IMR-90 (cell line): ENCODE results near the gene BTBD10. TPM values are rescaled to one million over a fixed set of nuclear protein-coding genes. Genes with fewer than 3 reads are reported as not detected.

Source experiments
- ATAC-seq: fragments of 200-7000 bp; cut with Tn5 transposase; 2 replicates; pipeline ENCODE4 v1.9.1; 2020; ENCODE audit warnings: low read depth, mild to moderate bottlenecking, moderate library complexity
- BruUV-seq: library from RNA; stranded (reverse); fragments of 400-500 nt; replicated peaks from 2 replicates; lab custom pipeline; 2021; lab: Mats Ljungman, UMichigan
- CTCF ChIA-PET: fragments of 300-600 bp; formaldehyde crosslinking; extraction: SDS; loops from one replicate; lab custom pipeline; 2021; ENCODE audit warnings: antibody characterized with exemption; lab: Yijun Ruan, JAX
- POLR2A ChIA-PET: fragments of 300-600 bp; sonication (Branson Sonifier 250); formaldehyde crosslinking; loops from one replicate; lab custom pipeline; 2022; ENCODE audit warnings: antibody characterized with exemption; ENCODE audit not compliant: unreplicated experiment; lab: Charles Lee
- DNase-seq: peaks from one replicate; pipeline ENCODE4 v3.0.0; 2013
- H2AFZ ChIP-seq: replicated peaks from 2 replicates; pipeline ENCODE3; 2013; ENCODE audit warnings: low read length, mild to moderate bottlenecking; ENCODE audit not compliant: poor library complexity
- H2AK5ac ChIP-seq: 2 replicates; pipeline ENCODE4 v1.6.1; 2013; ENCODE audit warnings: low read depth, low read length, inconsistent platforms
- H2AK9ac ChIP-seq: replicated peaks from 2 replicates; pipeline ENCODE3; 2013; ENCODE audit warnings: mild to moderate bottlenecking, low read depth, low read length, moderate library complexity; ENCODE audit not compliant: poor library complexity
- H2BK120ac ChIP-seq: 2 replicates; pipeline ENCODE4 v1.6.1; 2013; ENCODE audit warnings: low read depth, low read length, inconsistent platforms
- H2BK15ac ChIP-seq: 3 replicates; pipeline ENCODE4 v1.6.1; 2013; ENCODE audit warnings: low read depth, low read length, inconsistent platforms
- H2BK20ac ChIP-seq: 2 replicates; pipeline ENCODE4 v1.6.1; 2013; ENCODE audit warnings: low read depth, mild to moderate bottlenecking, inconsistent platforms, low read length, moderate library complexity
- H2BK5ac ChIP-seq: 2 replicates; pipeline ENCODE4 v1.6.1; 2013; ENCODE audit warnings: mild to moderate bottlenecking, low read depth, low read length, inconsistent platforms; ENCODE audit not compliant: poor library complexity, severe bottlenecking
- H3K14ac ChIP-seq: replicated peaks from 2 replicates; pipeline ENCODE4 v1.6.1; 2013; ENCODE audit warnings: low read depth, low read length, inconsistent platforms
- H3K18ac ChIP-seq: 2 replicates; pipeline ENCODE4 v1.6.1; 2013; ENCODE audit warnings: low read depth, low read length, control low read depth
- H3K23ac ChIP-seq: 2 replicates; pipeline ENCODE4 v1.6.1; 2013; ENCODE audit warnings: low read depth, low read length, inconsistent platforms
- H3K27ac ChIP-seq: 2 replicates; pipeline ENCODE4 v1.5.1; 2013; ENCODE audit warnings: mild to moderate bottlenecking, control low read depth, low read length; ENCODE audit not compliant: insufficient read depth
- H3K27me3 ChIP-seq: 2 replicates; pipeline ENCODE4 v1.6.1; 2013; ENCODE audit warnings: low read length; ENCODE audit not compliant: control insufficient read depth, insufficient read depth
- H3K36me3 ChIP-seq: 2 replicates; pipeline ENCODE4 v1.6.1; 2013; ENCODE audit warnings: low read length, mixed read lengths; ENCODE audit not compliant: control insufficient read depth, insufficient read depth
- H3K4ac ChIP-seq: 2 replicates; pipeline ENCODE4 v1.6.1; 2013; ENCODE audit warnings: low read depth, low read length, inconsistent platforms
- H3K4me1 ChIP-seq: 2 replicates; pipeline ENCODE4 v1.6.1; 2013; ENCODE audit warnings: low read length, mixed read lengths; ENCODE audit not compliant: control insufficient read depth, insufficient read depth
- H3K4me2 ChIP-seq: 2 replicates; pipeline ENCODE4 v1.6.1; 2013; ENCODE audit warnings: low read depth, mild to moderate bottlenecking, control low read depth, low read length, moderate library complexity
- H3K4me3 ChIP-seq: 2 replicates; pipeline ENCODE4 v1.5.1; 2013; ENCODE audit warnings: low read depth, mild to moderate bottlenecking, control low read depth, low read length, moderate library complexity; ENCODE audit not compliant: insufficient read depth
- H3K56ac ChIP-seq: 2 replicates; pipeline ENCODE4 v1.6.1; 2013; ENCODE audit warnings: low read length, inconsistent platforms; ENCODE audit not compliant: insufficient read depth; ENCODE audit errors: extremely low read depth
- H3K79me1 ChIP-seq, 2 experiments: 2 replicates each; pipeline ENCODE4 v1.6.1; 2013; ENCODE audit warnings: low read length in 2 of 2, inconsistent platforms in 1 of 2, low read depth in 1 of 2
- H3K9ac ChIP-seq: 2 replicates; pipeline ENCODE4 v1.6.1; 2013; ENCODE audit warnings: low read depth, low read length, control low read depth
- H3K9me1 ChIP-seq: 2 replicates; pipeline ENCODE4 v1.6.1; 2013; ENCODE audit warnings: low read length, inconsistent platforms; ENCODE audit not compliant: insufficient read depth
- H3K9me3 ChIP-seq: 2 replicates; pipeline ENCODE4 v1.6.1; 2013; ENCODE audit warnings: low read length; ENCODE audit not compliant: control insufficient read depth, insufficient read depth
- H4K20me1 ChIP-seq: 2 replicates; pipeline ENCODE4 v1.6.1; 2013; ENCODE audit warnings: low read length, inconsistent platforms; ENCODE audit not compliant: insufficient read depth
- H4K5ac ChIP-seq: 2 replicates; pipeline ENCODE4 v1.6.1; 2013; ENCODE audit warnings: mild to moderate bottlenecking, low read depth, low read length, control low read depth
- H4K8ac ChIP-seq, 2 experiments: 2 replicates each; pipeline ENCODE4 v1.6.1; 2013; ENCODE audit warnings: low read depth in 2 of 2, low read length in 2 of 2, control low read depth in 1 of 2, inconsistent platforms in 1 of 2
- H4K91ac ChIP-seq: 2 replicates; pipeline ENCODE4 v1.6.1; 2013; ENCODE audit warnings: low read depth, low read length, inconsistent platforms; ENCODE audit not compliant: insufficient read depth
- BHLHE40 ChIP-seq: fragments of 150-350 bp; IDR thresholded peaks from 2 replicates; pipeline ENCODE4 v1.6.1; 2016; ENCODE audit warnings: mild to moderate bottlenecking, low read depth, low read length
- CEBPB ChIP-seq: IDR thresholded peaks from 2 replicates; pipeline ENCODE4 v1.6.1; 2012; ENCODE audit warnings: low read depth, low read length, improper control_type of control experiment
- CHD1 ChIP-seq: IDR thresholded peaks from 2 replicates; pipeline ENCODE4 v1.6.1; 2012; ENCODE audit warnings: low read depth, low read length, improper control_type of control experiment
- FOS ChIP-seq: fragments of 150-350 bp; IDR thresholded peaks from 2 replicates; pipeline ENCODE4 v1.6.1; 2016; ENCODE audit warnings: low read depth, low read length
- MAFK ChIP-seq: IDR thresholded peaks from 2 replicates; pipeline ENCODE4 v1.6.1; 2012; ENCODE audit warnings: low read depth, low read length, improper control_type of control experiment
- MAZ ChIP-seq: IDR thresholded peaks from 2 replicates; pipeline ENCODE4 v1.6.1; 2012; ENCODE audit warnings: low read depth, mild to moderate bottlenecking, low read length, improper control_type of control experiment, moderate library complexity, borderline replicate concordance
- MXI1 ChIP-seq: IDR thresholded peaks from 2 replicates; pipeline ENCODE4 v1.6.1; 2012; ENCODE audit warnings: low read depth, mild to moderate bottlenecking, low read length, moderate library complexity, borderline replicate concordance
- NFE2L2 ChIP-seq: fragments of 150-350 bp; IDR thresholded peaks from 2 replicates; pipeline ENCODE4 v1.6.1; 2016; ENCODE audit warnings: low read depth, mild to moderate bottlenecking, low read length
- POLR2A ChIP-seq: IDR thresholded peaks from 2 replicates; pipeline ENCODE4 v1.6.1; 2012; ENCODE audit warnings: mild to moderate bottlenecking, low read depth, low read length
- RAD21 ChIP-seq: IDR thresholded peaks from 2 replicates; pipeline ENCODE4 v1.6.1; 2012; ENCODE audit warnings: low read length, improper control_type of control experiment
- RCOR1 ChIP-seq: IDR thresholded peaks from 2 replicates; pipeline ENCODE4 v1.6.1; 2012; ENCODE audit warnings: mild to moderate bottlenecking, low read length, improper control_type of control experiment; ENCODE audit not compliant: insufficient replicate concordance
- WGBS, 2 experiments: methylation state at CpG; one replicate each; pipeline versions ENCODE4 v1.1.5 to v1.1.7; 2013; ENCODE audit warnings: missing lambda C conversion rate in 2 of 2; ENCODE audit not compliant: insufficient read length in 1 of 2; ENCODE audit errors: extremely low coverage in 2 of 2; 5-methylcytosine and 5-hydroxymethylcytosine counted together
- dilution Hi-C: fragments of 300-500 bp; cut with HindIII; formaldehyde crosslinking; loops from one replicate; pipeline ENCODE4 v1.14.3; 2018; ENCODE audit warnings: low sequenced_read_pairs; ENCODE audit not compliant: unreplicated experiment
- in situ Hi-C: fragments of 300-500 bp; cut with MboI; formaldehyde crosslinking; loops from 3 replicates; pipeline ENCODE4 v1.14.3; 2019; ENCODE audit warnings: low sequenced_read_pairs, inconsistent platforms, mixed read lengths
- intact Hi-C: fragments of 100-400 bp; cut with micrococcal nuclease; formaldehyde crosslinking; loops from 2 replicates; pipeline ENCODE4 v1.10.0; 2022
- polyA plus RNA-seq, 3 experiments: library from polyadenylated mRNA; depleted of rRNA; stranded (reverse); fragments of >200 nt; gene quantifications; 2 replicates each; pipeline ENCODE4 v1.2.3, GENCODE V29; 2012; ENCODE audit warnings: low replicate concordance in 1 of 3
- total RNA-seq: library from RNA; depleted of rRNA; stranded (reverse); fragments of >200 nt; gene quantifications from 2 replicates; pipeline ENCODE4 v1.2.3, GENCODE V29; 2012
- TF ChIP-seq, protein P1 (sequence below): fragments of 150-350 bp; IDR thresholded peaks from 2 replicates; pipeline ENCODE4 v1.6.1; 2017; ENCODE audit warnings: mild to moderate bottlenecking, antibody characterized with exemption, low read length, low read depth
- TF ChIP-seq, protein P2 (sequence below): conservative IDR thresholded peaks from 2 replicates; pipeline ENCODE4 v1.5.1; 2012; ENCODE audit warnings: mild to moderate bottlenecking, low read depth, low read length, improper control_type of control experiment
- TF ChIP-seq, protein P3 (sequence below): fragments of 150-350 bp; IDR thresholded peaks from 2 replicates; pipeline ENCODE4 v1.6.1; 2016; ENCODE audit warnings: low read depth, mild to moderate bottlenecking, low read length, moderate library complexity, borderline replicate concordance

BTBD10 gene
- total and polyA plus RNA-seq, 2 of the 4 experiments (the other 2 are of a cell fraction), result 32.5 to 59.9 TPM

DNA sequence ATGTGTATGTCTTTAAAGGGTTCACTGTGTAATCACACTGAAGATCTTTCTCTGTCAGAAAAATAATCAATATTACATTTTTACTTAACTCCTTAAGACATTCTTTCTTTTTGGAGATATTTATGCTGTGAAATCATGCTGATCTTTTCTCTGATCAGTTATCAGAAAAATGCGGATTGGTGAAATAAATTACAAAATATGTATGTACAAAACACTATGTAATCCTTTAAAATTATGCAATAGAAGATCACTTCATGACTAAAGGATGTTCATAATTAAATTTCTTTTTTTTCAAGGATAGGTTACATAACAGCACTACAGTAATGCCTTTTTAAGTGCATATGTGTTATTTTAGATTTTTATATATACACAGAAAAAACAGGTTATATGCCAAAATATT, 24.7 kb downstream of the BTBD10 start:
- Histone ChIP-seq H2AK5ac (no peak overlapping the region), H3K4ac (no peak overlapping the region), H2AFZ (no peak overlapping the region), H3K79me1 (peaks cover 23 to 34% of the 10 kb centered on the region in 2 experiments), H3K14ac (no peak overlapping the region), H3K9ac (no peak overlapping the region), H2BK5ac (peak overlapping the region; percentile 65), H3K9me1 (peaks cover 3% of the 10 kb centered on the region; the same call in 1 of the 2 replicates), H4K20me1 (no peaks in the 10 kb centered on the region; the same call in none of the 2 replicates), H3K4me1 (no peaks in the 10 kb centered on the region), H3K27me3 (no peaks in the 10 kb centered on the region), H3K4me2 (no peak overlapping the region), H4K91ac (no peak overlapping the region), H3K23ac (no peak overlapping the region), H3K4me3 (no peak overlapping the region), H2BK20ac (no peak overlapping the region), H2BK15ac (no peak overlapping the region), H3K27ac (no peak overlapping the region), H3K9me3 (no peaks in the 10 kb centered on the region), H3K56ac (no peak overlapping the region), H3K18ac (no peak overlapping the region), H4K5ac (no peak overlapping the region), H2BK120ac (no peak overlapping the region), H2AK9ac (no peak overlapping the region), H4K8ac (no peak overlapping the region), H3K36me3 (no peaks in the 10 kb centered on the region)
- ChIA-PET CTCF (no interaction called here), POLR2A (no interaction called here)
- WGBS, 2 experiments, result no CpG with 5 or more reads among the region's 1 CpG
- ATAC-seq (no peak), DNase-seq (no peak)
- dilution Hi-C loops, result no loop called here
- in situ Hi-C loops, result no loop called here
- BruUV-seq, result no TSS peak
- intact Hi-C loops, result no loop called here
- TF ChIP-seq, protein P1, sequence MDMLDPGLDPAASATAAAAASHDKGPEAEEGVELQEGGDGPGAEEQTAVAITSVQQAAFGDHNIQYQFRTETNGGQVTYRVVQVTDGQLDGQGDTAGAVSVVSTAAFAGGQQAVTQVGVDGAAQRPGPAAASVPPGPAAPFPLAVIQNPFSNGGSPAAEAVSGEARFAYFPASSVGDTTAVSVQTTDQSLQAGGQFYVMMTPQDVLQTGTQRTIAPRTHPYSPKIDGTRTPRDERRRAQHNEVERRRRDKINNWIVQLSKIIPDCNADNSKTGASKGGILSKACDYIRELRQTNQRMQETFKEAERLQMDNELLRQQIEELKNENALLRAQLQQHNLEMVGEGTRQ, result no peak
- TF ChIP-seq POLR2A (no peak), FOS (no peak), NFE2L2 (no peak), MAZ (no peak), MAFK (no peak), MXI1 (no peak), BHLHE40 (no peak), CHD1 (no peak), CEBPB (no peak), RCOR1 (no peak), RAD21 (no peak)
- TF ChIP-seq, protein P2, sequence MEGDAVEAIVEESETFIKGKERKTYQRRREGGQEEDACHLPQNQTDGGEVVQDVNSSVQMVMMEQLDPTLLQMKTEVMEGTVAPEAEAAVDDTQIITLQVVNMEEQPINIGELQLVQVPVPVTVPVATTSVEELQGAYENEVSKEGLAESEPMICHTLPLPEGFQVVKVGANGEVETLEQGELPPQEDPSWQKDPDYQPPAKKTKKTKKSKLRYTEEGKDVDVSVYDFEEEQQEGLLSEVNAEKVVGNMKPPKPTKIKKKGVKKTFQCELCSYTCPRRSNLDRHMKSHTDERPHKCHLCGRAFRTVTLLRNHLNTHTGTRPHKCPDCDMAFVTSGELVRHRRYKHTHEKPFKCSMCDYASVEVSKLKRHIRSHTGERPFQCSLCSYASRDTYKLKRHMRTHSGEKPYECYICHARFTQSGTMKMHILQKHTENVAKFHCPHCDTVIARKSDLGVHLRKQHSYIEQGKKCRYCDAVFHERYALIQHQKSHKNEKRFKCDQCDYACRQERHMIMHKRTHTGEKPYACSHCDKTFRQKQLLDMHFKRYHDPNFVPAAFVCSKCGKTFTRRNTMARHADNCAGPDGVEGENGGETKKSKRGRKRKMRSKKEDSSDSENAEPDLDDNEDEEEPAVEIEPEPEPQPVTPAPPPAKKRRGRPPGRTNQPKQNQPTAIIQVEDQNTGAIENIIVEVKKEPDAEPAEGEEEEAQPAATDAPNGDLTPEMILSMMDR, result no peak
- TF ChIP-seq, protein P3, sequence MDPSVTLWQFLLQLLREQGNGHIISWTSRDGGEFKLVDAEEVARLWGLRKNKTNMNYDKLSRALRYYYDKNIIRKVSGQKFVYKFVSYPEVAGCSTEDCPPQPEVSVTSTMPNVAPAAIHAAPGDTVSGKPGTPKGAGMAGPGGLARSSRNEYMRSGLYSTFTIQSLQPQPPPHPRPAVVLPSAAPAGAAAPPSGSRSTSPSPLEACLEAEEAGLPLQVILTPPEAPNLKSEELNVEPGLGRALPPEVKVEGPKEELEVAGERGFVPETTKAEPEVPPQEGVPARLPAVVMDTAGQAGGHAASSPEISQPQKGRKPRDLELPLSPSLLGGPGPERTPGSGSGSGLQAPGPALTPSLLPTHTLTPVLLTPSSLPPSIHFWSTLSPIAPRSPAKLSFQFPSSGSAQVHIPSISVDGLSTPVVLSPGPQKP, result no peak
